ENCODE measurements around the gene PTPRN2. TPM values are rescaled to one million over a fixed set of nuclear protein-coding genes. Genes with fewer than 3 reads are reported as not detected.

The PTPRN2 gene
- polyA plus RNA-seq, 1 of the 3 experiments (the other 2 are of a cell fraction), result 4.0 TPM

- no peak overlapping the region for H2AFZ ChIP-seq (ENCODE audit: low read depth)
- POLR2A ChIA-PET, result interaction anchor here (0.6 kb wide), 1 partner anchor 706 kb away, joined by 3 read pairs; no protein-coding TSS in a partner anchor
- no peaks in the 10 kb centered on the region for H3K9me2 ChIP-seq
- H3K9ac ChIP-seq, result no peak overlapping the region
- H3K4me2 ChIP-seq, result no peak overlapping the region
- no peaks in the 10 kb centered on the region for H3K36me3 ChIP-seq (replicated peaks in 1 of 2; ENCODE audit: control insufficient read depth in 1 of 2, insufficient read depth in 2 of 2, low read length in 1 of 2)
- CTCF ChIA-PET, result interaction anchor here (1.5 kb wide), 1 partner anchor 9 kb away, joined by 6 read pairs; no protein-coding TSS in a partner anchor
- H4K20me1 ChIP-seq (ENCODE audit: insufficient read depth), result no peaks in the 10 kb centered on the region
- no peaks in the 10 kb centered on the region for H3K27me3 ChIP-seq (ENCODE audit: insufficient read depth)
- H3K4me1 ChIP-seq (ENCODE audit: control insufficient read depth in 1 of 2, insufficient read depth in 2 of 2, low read depth in 1 of 2, low read length in 1 of 2), result peaks cover 0 to 26% of the 10 kb centered on the region in 2 experiments; a peak in 2 of 4 replicates
- no peaks in the 10 kb centered on the region for H3K79me2 ChIP-seq (ENCODE audit: insufficient read depth)
- H3K27ac ChIP-seq (ENCODE audit: low read depth in 2 of 2, low read length in 1 of 2), result 0 out of 4 replicates have a peak overlapping the region, but pooled peaks of 1 of the 2 experiments have one; percentile 22
- H3F3A ChIP-seq (replicated peaks; ENCODE audit: insufficient read depth), result no peaks in the 10 kb centered on the region
- H3K4me3 ChIP-seq (ENCODE audit: low read depth in 2 of 2, low read length in 1 of 2), result no peak overlapping the region
- DNase-seq, result no peak
- TF ChIP-seq EZH2phosphoT487 (IDR thresholded peaks at IDR 0.05; ENCODE audit: borderline replicate concordance, low read depth), result no peak
- peak; percentile 16; the same call in 1 of the 2 replicates for TF ChIP-seq RAD21 (IDR thresholded peaks at IDR 0.05; ENCODE audit: low read length)
- no peaks in the 10 kb centered on the region for H3K9me3 ChIP-seq
- WGBS (ENCODE audit: low lambda C conversion rate), result 26% methylated on average over 8 of the region's 8 CpGs
Observed at GRCh38 chr7:158574308-158575036, 13.2 kb downstream of the PTPRN2 start.

GRCh38 chr7:158573310-158573709, 14.3 kb downstream of the PTPRN2 start:
- no peak overlapping the region for H3K4me3 ChIP-seq (ENCODE audit: low read depth in 2 of 2, low read length in 1 of 2)
- WGBS (ENCODE audit: low lambda C conversion rate), result 12% methylated on average over 4 of the region's 4 CpGs
- H3K9me3 ChIP-seq, result peaks cover under 1% of the 10 kb centered on the region; the same call in 1 of the 2 replicates
- H3K79me2 ChIP-seq (ENCODE audit: insufficient read depth), result no peaks in the 10 kb centered on the region
- TF ChIP-seq MEF2A (IDR thresholded peaks at IDR 0.05; ENCODE audit: borderline replicate concordance, low read depth) (no peak), ELF1 (IDR thresholded peaks at IDR 0.05) (no peak), FOSL2 (IDR thresholded peaks at IDR 0.05; ENCODE audit: borderline replicate concordance, low read depth) (no peak), RCOR1 (IDR thresholded peaks at IDR 0.05; ENCODE audit: low read length) (no peak), RFX5 (IDR thresholded peaks at IDR 0.05; ENCODE audit: low read length) (no peak), EP300 (IDR thresholded peaks at IDR 0.05; ENCODE audit: borderline replicate concordance in 1 of 2, low read depth in 1 of 2, low read length in 1 of 2) (no peak), YY1 (IDR thresholded peaks at IDR 0.05; ENCODE audit: low read depth) (no peak), MXI1 (IDR thresholded peaks at IDR 0.05; ENCODE audit: low read depth, low read length) (no peak), CHD2 (IDR thresholded peaks at IDR 0.05; ENCODE audit: low read length, partially characterized antibody) (no peak), RAD21 (IDR thresholded peaks at IDR 0.05; ENCODE audit: low read length) (no peak), JUND (IDR thresholded peaks at IDR 0.05) (no peak), SIN3A (IDR thresholded peaks at IDR 0.05; ENCODE audit: borderline replicate concordance, low read depth, low read length) (no peak), FOXJ3 (CRISPR knock-in tag; IDR thresholded peaks at IDR 0.05) (no peak), POLR2AphosphoS5 (IDR thresholded peaks at IDR 0.05; ENCODE audit: low read depth, low read length) (no peak), GATA2 (CRISPR knock-in tag; IDR thresholded peaks at IDR 0.05) (no peak), TEAD4 (IDR thresholded peaks at IDR 0.05; ENCODE audit: borderline replicate concordance, insufficient read depth) (no peak), EZH2phosphoT487 (IDR thresholded peaks at IDR 0.05; ENCODE audit: borderline replicate concordance, low read depth) (no peak), NRF1 (IDR thresholded peaks at IDR 0.05; ENCODE audit: low read depth, low read length) (no peak)
- TF ChIP-seq, protein P1, sequence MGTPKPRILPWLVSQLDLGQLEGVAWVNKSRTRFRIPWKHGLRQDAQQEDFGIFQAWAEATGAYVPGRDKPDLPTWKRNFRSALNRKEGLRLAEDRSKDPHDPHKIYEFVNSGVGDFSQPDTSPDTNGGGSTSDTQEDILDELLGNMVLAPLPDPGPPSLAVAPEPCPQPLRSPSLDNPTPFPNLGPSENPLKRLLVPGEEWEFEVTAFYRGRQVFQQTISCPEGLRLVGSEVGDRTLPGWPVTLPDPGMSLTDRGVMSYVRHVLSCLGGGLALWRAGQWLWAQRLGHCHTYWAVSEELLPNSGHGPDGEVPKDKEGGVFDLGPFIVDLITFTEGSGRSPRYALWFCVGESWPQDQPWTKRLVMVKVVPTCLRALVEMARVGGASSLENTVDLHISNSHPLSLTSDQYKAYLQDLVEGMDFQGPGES (IDR thresholded peaks at IDR 0.05; ENCODE audit: low read depth, low read length), result no peak
- no peaks in the 10 kb centered on the region for H3F3A ChIP-seq (replicated peaks; ENCODE audit: insufficient read depth)
- no peaks in the 10 kb centered on the region for H3K9me2 ChIP-seq
- ChIA-PET CTCF (interaction anchor here (0.7 to 1.7 kb wide), 6 partner anchors 10 to 166 kb away, joined by 3 to 6 read pairs (median 4); no protein-coding TSS in a partner anchor), POLR2A (interaction anchor here (2.1 kb wide), 1 partner anchor 11 kb away, joined by 8 read pairs; no protein-coding TSS in a partner anchor)
- no peaks in the 10 kb centered on the region for H4K20me1 ChIP-seq (ENCODE audit: insufficient read depth)
- no peak overlapping the region for H2AFZ ChIP-seq (ENCODE audit: low read depth)
- H3K27ac ChIP-seq (ENCODE audit: low read depth in 2 of 2, low read length in 1 of 2), result no peak overlapping the region
- H3K4me2 ChIP-seq, result no peak overlapping the region
- peaks cover 0 to 26% of the 10 kb centered on the region in 2 experiments; a peak in 2 of 4 replicates for H3K4me1 ChIP-seq (ENCODE audit: control insufficient read depth in 1 of 2, insufficient read depth in 2 of 2, low read depth in 1 of 2, low read length in 1 of 2)
- DNase-seq, result no peak
- no peaks in the 10 kb centered on the region for H3K36me3 ChIP-seq (replicated peaks in 1 of 2; ENCODE audit: control insufficient read depth in 1 of 2, insufficient read depth in 2 of 2, low read length in 1 of 2)
- H3K27me3 ChIP-seq (ENCODE audit: insufficient read depth), result no peaks in the 10 kb centered on the region
- H3K9ac ChIP-seq, result no peak overlapping the region
